Activated CD4-positive, alpha-beta T cell treated with anti-CD3 and anti-CD28 coated beads, Interleukin-2, amount 50 U/mL, for 4 hours (primary cell): ENCODE results near the gene LPIN2.
"Not testable (repeated sequence)": the region's sequence is repeated elsewhere in the genome, so short reads cannot be mapped to it uniquely, and the experiment has no call there.

Source experiments
- DNase-seq, 2 experiments: peaks; one replicate each; pipeline ENCODE4 v3.0.0-alpha.2; 2020

LPIN2 gene

GRCh38 chr18:3003766-3004165 is 9.2 kb downstream of the LPIN2 start:
- DNase-seq: not testable (repeated sequence)

- no peak for DNase-seq
Observed at GRCh38 chr18:3002732-3003131, 10.2 kb downstream of the LPIN2 start.

- DNase-seq: no peak
Observed at GRCh38 chr18:2998644-2999043, 14.3 kb downstream of the LPIN2 start.

DNA sequence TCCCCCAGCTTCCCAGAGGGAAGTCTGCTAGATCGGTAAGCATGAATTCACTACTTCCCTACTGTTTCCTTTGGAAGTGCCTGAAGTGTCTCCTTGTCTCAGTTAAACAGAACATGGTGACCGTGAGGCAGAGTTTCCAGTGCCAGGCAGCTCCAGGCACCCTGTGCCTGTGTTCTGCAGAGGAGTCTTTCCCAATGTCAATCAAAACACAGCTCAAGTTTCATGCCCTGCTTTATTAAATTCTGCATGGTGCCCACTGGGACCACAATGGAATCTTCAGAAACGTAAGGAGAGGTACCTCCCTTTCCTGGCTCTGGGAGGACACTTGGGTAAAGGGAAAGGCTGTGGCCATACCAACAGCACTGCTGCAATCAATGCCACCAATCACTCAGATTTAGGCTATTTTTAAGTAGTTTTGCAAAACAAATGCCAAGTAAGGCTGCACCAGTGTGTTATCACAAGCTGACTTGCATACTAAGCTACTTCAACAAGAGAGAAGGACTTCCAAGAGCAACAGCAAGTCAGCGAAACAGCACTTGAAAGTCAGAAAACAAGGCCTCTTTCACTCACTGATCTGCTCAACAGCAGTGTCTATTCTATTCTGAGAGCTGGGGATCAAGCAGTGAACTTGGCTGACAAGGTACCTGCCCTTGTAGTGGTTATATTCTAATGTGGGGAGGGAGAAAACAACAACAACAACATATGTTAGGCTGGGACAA is 14.9 kb downstream of the LPIN2 start:
- no peak for DNase-seq

DNA sequence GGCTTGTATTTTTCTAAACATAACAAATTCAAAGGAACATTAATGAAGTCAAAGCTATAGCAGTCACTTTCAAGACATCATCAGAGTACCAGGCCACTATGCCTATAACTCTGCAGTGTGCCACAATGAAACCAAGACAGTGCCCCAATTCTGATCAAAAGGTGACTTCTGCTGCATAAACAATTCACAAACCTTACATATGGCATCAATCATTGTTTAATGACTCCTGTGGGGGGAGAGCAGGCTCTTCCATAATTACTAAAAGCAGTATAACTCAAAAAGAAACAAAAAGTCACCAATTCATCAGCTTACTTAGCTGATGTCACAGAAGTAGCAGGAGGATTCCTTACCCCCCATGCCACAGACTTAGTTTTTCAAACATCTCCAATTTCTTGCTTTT is 15.5 kb downstream of the LPIN2 start:
- DNase-seq: no peak

DNA sequence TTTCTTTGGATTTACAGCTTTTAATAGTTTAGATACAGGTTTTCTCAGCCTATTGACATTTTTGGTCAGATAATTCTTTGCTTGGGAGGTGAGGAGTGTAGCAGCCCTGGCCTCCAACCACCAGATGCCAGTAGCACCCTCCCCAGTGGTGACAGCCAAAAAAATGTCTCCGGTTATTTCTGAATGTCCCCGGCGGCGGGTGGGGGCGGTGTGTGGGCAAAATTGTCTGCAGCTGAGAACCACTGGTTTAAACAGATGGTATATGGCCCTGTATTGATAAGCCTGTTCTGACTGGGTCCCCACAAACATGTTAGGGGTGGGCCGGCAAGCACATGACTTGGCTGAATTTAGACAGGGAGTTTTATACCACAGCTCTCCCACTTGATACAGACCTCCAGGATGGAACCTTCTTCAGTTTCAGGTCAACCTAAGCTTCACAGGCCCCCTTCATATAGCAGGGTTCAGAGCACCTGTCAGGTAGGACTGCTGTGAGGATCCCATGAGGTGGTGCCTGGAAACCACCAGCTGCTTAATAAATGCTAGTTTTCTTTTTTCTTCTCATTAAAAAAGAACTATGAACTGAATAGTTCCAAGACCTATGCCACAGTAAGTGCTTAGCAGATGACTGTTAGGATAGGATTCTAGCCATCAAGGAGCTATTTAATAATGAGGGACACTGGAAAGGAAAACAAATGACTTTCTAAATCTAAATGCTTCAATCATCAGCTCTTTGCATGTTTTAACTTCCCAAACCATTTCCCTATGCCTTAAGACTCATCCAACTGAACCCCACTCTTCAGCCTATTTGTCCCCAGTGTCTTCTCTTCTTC is 18.1 kb downstream of the LPIN2 start:
- peak; percentile 66 to 68 for DNase-seq

DNA sequence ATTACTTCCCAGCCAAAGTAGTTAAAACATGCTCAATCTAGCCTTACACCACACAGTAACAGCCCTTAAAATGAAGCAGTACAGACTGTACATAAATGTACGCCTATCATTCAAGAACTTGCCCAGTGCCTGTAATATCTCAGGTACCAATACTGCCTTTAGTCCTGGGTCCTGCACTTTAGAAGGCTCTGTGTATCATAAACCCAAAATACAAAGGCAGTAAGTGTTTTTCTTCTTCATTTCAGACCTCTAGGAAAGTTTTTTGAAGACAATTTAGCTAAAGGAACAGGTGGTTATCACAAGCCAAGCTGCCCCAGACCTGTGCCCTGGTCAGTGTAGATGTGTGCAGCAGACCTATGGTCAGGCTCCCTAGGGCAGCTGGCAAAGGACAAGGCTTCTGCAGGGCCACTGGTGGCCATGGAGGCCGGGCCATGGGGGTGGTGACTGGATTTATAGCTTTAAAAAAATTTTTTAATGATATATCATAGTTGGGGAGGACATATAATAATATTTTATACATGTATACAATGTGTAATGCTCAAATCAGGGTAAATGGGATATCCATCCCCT is 18.8 kb downstream of the LPIN2 start:
- no peak for DNase-seq

DNA sequence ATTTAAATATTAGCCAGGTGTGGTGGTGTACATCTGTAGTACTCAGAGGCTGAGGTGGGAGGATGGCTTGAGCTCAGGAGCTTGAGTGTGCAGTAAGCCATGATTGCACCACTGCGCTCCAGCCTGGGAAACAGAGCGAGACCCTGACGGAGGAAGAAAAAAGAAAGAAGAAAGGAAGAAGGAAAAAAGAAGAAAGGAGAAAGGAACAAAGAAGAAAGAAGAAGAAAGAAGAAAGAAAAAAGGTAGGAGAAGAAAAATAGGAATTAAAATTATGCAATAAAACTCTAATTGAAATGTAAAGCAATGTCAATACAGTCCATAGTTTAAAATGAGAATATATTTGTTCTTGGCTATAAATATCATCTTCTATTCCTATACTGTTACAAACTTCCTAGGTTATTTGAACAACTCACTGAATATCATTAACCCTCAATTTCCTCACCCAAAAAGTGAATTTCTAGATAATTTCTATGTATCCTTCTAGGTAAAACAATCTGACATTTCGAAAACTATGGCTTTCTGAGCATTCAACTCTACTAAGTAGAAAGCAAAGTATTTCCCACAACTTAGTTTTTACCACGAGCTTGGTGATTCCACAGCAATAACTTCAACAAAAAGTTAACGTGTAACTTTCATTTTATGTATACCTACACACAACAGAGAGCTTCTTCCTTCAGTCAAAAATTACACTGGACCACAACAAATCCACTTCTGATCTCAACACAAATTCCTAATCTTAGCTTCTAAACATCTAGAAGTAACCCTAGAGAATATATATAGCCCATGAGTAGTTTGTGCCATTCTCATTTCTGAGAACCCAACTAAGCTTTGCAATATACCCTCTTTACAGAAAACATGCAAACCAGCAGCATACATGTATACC is 19.7 kb downstream of the LPIN2 start:
- DNase-seq: no peak

DNA sequence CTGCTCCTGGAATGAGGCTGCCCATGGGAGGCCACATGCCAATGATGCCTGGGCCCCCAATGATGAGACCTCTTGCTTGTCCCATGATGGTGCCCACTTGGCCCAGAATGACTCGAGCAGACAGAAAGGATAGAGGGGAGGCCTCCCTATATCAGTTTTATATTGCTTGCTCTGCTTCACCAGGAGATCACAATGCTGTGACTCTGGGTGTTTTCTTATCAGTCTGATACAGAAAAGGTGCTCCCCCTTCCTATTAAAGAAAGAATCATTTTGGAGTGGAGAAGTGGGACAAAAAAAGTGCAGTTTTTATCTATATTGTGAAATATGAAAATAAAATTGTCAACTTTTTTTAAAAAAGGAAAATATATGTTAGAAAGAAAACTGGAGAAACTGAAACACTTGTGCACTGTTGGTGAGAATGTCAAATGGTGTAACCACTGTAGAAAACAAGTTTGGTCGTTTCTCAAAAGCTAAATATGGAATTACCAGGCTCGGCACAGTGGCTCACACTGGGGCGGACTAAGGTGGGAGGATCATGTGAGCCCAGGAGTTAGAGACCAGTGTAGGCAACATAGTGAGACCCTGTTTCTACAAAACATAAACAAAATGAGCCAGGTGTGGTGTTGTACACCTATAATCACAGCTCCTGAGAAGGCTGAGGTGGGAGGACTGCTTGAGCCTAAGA is 21.8 kb downstream of the LPIN2 start:
- no peak for DNase-seq

DNA sequence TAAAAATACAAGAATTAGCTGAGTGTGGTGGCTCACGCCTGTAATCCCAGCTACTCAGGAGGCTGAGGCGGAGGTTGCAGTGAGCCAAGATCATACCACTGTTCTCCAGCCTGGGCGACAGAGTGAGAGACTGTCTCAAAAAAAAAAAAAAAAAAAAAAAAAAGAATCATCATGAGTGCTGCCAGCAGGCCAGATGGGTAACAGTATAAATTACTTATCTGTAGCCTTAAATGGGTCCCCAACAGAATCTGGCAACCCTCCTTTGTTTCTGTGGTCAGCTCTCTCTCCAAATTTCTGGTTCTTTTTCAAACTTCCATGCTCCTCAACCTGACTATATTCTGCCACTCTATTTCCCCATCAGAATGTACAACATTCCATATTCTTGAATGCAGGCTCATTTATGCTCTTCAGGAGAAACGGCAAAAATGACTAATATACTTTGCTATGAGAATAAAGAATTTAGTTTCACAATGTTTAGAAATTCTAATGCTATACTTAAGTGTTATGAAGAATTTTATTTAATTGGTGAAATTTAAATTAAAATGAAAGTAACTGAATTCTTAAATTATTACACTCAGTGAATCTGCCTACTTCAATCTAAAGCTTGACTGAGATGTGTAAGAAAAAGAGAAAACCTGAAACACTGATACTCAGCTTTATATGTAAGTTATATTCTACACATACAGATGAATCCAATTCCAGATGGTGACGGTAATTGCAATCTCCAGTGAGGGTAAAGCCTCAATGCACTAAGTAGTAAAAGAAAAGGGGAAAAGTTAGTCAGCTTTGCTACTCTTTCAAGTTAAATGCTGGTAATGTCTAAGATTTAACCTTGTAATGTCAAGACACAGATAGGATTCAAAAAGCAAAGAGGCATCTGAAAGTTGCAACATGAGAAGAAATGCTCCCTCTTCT is 24.8 kb downstream of the LPIN2 start:
- no peak for DNase-seq

DNA sequence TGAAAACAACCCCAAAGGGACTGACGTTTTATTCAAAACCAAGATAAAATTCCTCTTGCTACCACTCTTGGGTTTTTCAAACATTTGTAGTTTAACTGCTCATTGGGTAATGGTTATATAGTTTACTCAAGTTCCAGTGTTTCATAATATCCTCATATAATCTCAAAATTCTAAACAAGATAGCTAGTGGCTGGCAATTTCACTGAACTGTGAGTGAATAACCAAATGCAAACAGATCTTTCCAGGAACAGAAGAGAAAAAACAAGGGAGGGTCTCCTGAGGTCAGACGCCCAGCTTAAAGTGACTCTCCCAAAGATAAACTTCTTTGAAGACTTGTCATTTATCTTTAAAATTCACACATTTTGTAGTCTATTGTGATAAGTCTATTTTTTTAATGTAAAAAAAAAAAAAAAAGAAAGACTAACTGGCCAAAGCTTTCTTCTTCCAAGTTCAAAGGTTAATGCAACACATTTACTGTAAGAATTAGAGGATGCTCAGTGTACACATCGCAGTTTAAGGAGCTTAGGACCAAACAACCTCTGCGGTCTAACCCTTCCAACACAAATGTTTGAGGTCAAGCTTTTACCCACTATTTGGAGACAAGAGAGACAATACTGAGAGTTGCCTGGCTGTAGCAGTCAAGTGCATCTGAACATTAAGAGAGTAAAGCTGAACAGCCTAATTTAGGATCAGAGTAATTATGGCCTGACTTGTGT is 26.6 kb downstream of the LPIN2 start:
- no peak for DNase-seq

DNA sequence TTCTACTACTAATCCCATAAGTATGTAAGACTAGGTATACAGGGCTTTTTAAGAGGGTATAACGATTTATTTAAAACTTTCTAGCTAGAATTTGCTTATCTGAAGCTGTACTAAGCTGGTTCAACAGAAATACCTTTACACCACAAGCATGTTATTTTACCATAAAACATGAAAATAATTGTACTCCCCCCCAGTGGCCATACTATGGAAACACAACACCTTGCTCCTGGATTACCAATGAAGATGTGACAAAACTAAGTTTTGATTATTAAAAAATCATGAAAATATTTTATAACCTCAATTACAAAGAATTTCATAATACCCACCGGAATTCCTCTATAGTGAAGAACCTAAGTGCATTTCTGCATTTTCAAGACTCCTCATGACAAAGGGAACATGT is 27.3 kb downstream of the LPIN2 start:
- no peak for DNase-seq

DNA sequence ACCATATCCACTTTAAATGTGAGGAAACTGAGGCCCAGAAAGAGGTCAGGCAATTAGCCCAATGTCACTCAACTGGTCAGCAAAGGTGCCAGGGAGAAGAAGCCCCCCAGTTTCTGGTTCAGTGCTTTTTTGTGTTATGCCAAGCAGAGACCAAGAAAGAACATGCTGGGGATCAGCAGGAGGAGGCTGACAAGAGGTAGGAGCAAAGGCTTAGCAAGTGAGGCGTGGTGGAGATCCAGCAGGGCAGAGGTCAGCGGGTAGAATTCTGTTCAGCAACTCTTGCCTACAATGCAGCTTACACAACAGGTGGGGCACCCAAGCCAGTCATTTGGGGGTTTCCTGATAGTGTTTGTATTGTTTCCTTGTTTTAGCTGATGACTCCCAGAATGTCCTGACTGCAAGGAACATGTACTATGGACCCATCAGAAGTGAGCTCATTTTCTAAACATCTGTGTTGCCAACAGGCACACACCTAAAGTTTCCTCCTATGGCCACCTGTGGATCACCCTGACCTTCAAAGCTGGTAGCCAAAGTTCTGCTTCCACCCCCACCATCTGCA is 28.2 kb downstream of the LPIN2 start:
- DNase-seq: no peak

DNA sequence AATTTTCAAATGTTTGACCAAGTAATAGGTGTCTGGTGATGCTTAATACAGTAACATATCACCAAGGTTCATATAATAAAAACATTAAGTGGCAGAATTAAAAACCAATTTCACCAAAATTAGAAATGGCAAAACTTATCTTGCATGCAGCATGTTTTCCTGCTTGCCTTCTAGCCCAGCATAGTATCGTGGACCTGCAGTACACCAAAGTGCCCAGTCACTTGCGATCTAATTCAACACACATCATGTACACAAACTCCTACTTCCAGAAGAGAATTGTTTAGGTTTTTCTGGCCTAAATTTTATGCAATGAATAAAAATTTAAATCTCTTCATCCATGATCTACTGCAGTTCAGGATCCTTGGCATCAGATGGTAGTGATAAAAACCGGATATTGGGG is 28.9 kb downstream of the LPIN2 start:
- no peak for DNase-seq

GRCh38 chr18:2983296-2983695 is 29.6 kb downstream of the LPIN2 start:
- no peak for DNase-seq

- DNase-seq: no peak
Observed at GRCh38 chr18:2982452-2983269, 30.3 kb downstream of the LPIN2 start.

- no peak for DNase-seq
Observed at GRCh38 chr18:2982022-2982421, 30.9 kb downstream of the LPIN2 start.

- DNase-seq: no peak
Observed at GRCh38 chr18:2981212-2981728, 31.7 kb downstream of the LPIN2 start.
